Osteocyte (in vitro differentiated cells): Measurements from ENCODE around the gene DNAH1. TPM values are rescaled to one million over a fixed set of nuclear protein-coding genes. Genes with fewer than 3 reads are reported as not detected.

Experiments used
- DNase-seq: peaks from one replicate; pipeline ENCODE4 v3.0.0; 2021; ENCODE audit warnings: mixed read lengths; ENCODE audit not compliant: unreplicated experiment; ENCODE audit errors: extremely low spot score
- H3K27ac Mint-ChIP-seq: one replicate; pipeline ENCODE4 v1.8.0; 2021; ENCODE audit warnings: mild to moderate bottlenecking, mixed read lengths; ENCODE audit not compliant: unreplicated experiment
- H3K27me3 Mint-ChIP-seq: one replicate; pipeline ENCODE4 v1.8.0; 2021; ENCODE audit warnings: mixed read lengths; ENCODE audit not compliant: unreplicated experiment
- H3K36me3 Mint-ChIP-seq: one replicate; pipeline ENCODE4 v1.8.0; 2021; ENCODE audit warnings: mixed read lengths; ENCODE audit not compliant: unreplicated experiment
- H3K4me1 Mint-ChIP-seq: one replicate; pipeline ENCODE4 v1.8.0; 2021; ENCODE audit warnings: mixed read lengths; ENCODE audit not compliant: unreplicated experiment
- H3K4me3 Mint-ChIP-seq: one replicate; pipeline ENCODE4 v1.8.0; 2021; ENCODE audit warnings: mild to moderate bottlenecking, moderate library complexity, mixed read lengths; ENCODE audit not compliant: unreplicated experiment
- H3K9me3 Mint-ChIP-seq: one replicate; pipeline ENCODE4 v1.8.0; 2021; ENCODE audit warnings: mixed read lengths; ENCODE audit not compliant: unreplicated experiment
- total RNA-seq: library from RNA; stranded (reverse); gene quantifications from 2 replicates; pipeline ENCODE4 v1.2.1, GENCODE V29; 2021
- TF ChIP-seq, protein P1 (sequence below): fragments of 200-600 bp; sonication (generic); IDR thresholded peaks from 2 replicates; pipeline ENCODE4 v1.5.0; 2021; ENCODE audit warnings: antibody characterized with exemption, mild to moderate bottlenecking, moderate library complexity

Gene DNAH1
- total RNA-seq, 1 donor from 2014 or later: 9.7 TPM

- Mint-ChIP-seq H3K36me3 (peaks cover 32% of the 10 kb centered on the region), H3K9me3 (no peaks in the 10 kb centered on the region), H3K4me3 (no peak overlapping the region), H3K27me3 (no peaks in the 10 kb centered on the region), H3K4me1 (peaks cover 20% of the 10 kb centered on the region), H3K27ac (no peak overlapping the region)
- DNase-seq: no peak
- TF ChIP-seq, protein P1, sequence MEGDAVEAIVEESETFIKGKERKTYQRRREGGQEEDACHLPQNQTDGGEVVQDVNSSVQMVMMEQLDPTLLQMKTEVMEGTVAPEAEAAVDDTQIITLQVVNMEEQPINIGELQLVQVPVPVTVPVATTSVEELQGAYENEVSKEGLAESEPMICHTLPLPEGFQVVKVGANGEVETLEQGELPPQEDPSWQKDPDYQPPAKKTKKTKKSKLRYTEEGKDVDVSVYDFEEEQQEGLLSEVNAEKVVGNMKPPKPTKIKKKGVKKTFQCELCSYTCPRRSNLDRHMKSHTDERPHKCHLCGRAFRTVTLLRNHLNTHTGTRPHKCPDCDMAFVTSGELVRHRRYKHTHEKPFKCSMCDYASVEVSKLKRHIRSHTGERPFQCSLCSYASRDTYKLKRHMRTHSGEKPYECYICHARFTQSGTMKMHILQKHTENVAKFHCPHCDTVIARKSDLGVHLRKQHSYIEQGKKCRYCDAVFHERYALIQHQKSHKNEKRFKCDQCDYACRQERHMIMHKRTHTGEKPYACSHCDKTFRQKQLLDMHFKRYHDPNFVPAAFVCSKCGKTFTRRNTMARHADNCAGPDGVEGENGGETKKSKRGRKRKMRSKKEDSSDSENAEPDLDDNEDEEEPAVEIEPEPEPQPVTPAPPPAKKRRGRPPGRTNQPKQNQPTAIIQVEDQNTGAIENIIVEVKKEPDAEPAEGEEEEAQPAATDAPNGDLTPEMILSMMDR: no peak
Measured at GRCh38 chr3:52406231-52406661, 90.1 kb downstream of the DNAH1 start.

- Mint-ChIP-seq H3K27ac (no peak overlapping the region), H3K4me1 (peaks cover 27% of the 10 kb centered on the region), H3K36me3 (peaks cover 29% of the 10 kb centered on the region), H3K4me3 (no peak overlapping the region), H3K9me3 (no peaks in the 10 kb centered on the region), H3K27me3 (no peaks in the 10 kb centered on the region)
- no peak for DNase-seq
- TF ChIP-seq, protein P1: no peak
Measured at GRCh38 chr3:52406791-52407510, 90.8 kb downstream of the DNAH1 start.

- peaks cover 35% of the 10 kb centered on the region for H3K4me1 Mint-ChIP-seq
- H3K4me3 Mint-ChIP-seq: peak overlapping the region; percentile 81
- no peaks in the 10 kb centered on the region for H3K27me3 Mint-ChIP-seq
- DNase-seq: no peak
- H3K36me3 Mint-ChIP-seq: peaks cover 24% of the 10 kb centered on the region
- H3K27ac Mint-ChIP-seq: no peak overlapping the region
- TF ChIP-seq, protein P1: no peak
- no peaks in the 10 kb centered on the region for H3K9me3 Mint-ChIP-seq
Measured at GRCh38 chr3:52407779-52408178, 91.7 kb downstream of the DNAH1 start.

- no peak for DNase-seq
- Mint-ChIP-seq H3K27me3 (no peaks in the 10 kb centered on the region), H3K9me3 (no peaks in the 10 kb centered on the region), H3K4me1 (peaks cover 36% of the 10 kb centered on the region), H3K4me3 (peak overlapping the region; percentile 81), H3K36me3 (peaks cover 17% of the 10 kb centered on the region), H3K27ac (peak overlapping the region; percentile 9)
- TF ChIP-seq, protein P1: no peak
Measured at GRCh38 chr3:52408466-52408865, 92.3 kb downstream of the DNAH1 start.

GRCh38 chr3:52415800-52416199 is 99.7 kb downstream of the DNAH1 start:
- no peaks in the 10 kb centered on the region for H3K27me3 Mint-ChIP-seq
- DNase-seq: no peak
- H3K4me3 Mint-ChIP-seq: no peak overlapping the region
- peaks cover 6% of the 10 kb centered on the region for H3K36me3 Mint-ChIP-seq
- H3K9me3 Mint-ChIP-seq: no peaks in the 10 kb centered on the region
- TF ChIP-seq, protein P1: no peak
- no peak overlapping the region for H3K27ac Mint-ChIP-seq
- peaks cover 20% of the 10 kb centered on the region for H3K4me1 Mint-ChIP-seq
